Stimulated activated CD4-positive, alpha-beta T cell treated with anti-CD3 and anti-CD28 coated beads, TNF-alpha, amount 100 ng/mL, for 24 hours (primary cell): ENCODE data around the gene TRIM13.
"Not testable (repeated sequence)": the region's sequence is repeated elsewhere in the genome, so short reads cannot be mapped to it uniquely, and the experiment has no call there.

ENCODE experiments used
- DNase-seq, 3 experiments: peaks; one replicate each; pipeline ENCODE4 v3.0.0-alpha.2; 2020; ENCODE audit warnings: low read depth in 3 of 3

Gene TRIM13

GRCh38 chr13:50060718-50061117, 63.9 kb downstream of the TRIM13 start:
- no peak for DNase-seq

GRCh38 chr13:50062336-50062735, 65.5 kb downstream of the TRIM13 start:
- DNase-seq, result not testable (repeated sequence)

GRCh38 chr13:50065712-50066111, 68.9 kb downstream of the TRIM13 start:
- DNase-seq, result no peak
